K562 (cell line): ENCODE results near the gene CDHR2.

Experiments used
- EZH2 ChIP-seq: IDR thresholded peaks from 2 replicates; pipeline ENCODE4 v1.6.1; 2012; ENCODE audit warnings: low read depth, mild to moderate bottlenecking, inconsistent platforms, low read length, borderline replicate concordance
- FOXA3 ChIP-seq, 2 experiments: fragments of 450-650 bp in 1 of 2; sonication (generic) in 1 of 2; formaldehyde crosslinking; IDR thresholded peaks in 1 of 2; conservative IDR thresholded peaks in 1 of 2; 2 replicates each; pipeline versions ENCODE4 v1.4.0 to v1.8.0; 2020 to 2022; ENCODE audit warnings: mild to moderate bottlenecking in 2 of 2, missing genetic modification reagents in 1 of 2
- NFXL1 ChIP-seq: fragments of 450-650 bp; formaldehyde crosslinking; IDR thresholded peaks from 2 replicates; pipeline ENCODE4 v1.4.0; 2021; ENCODE audit warnings: mild to moderate bottlenecking
- POLR2AphosphoS5 ChIP-seq: IDR thresholded peaks from 2 replicates; pipeline ENCODE4 v1.6.1; 2011; ENCODE audit warnings: mild to moderate bottlenecking, low read depth, low read length, moderate library complexity; ENCODE audit not compliant: control insufficient read depth, insufficient read depth
- RAD21 ChIP-seq, 2 experiments: fragments of 250-450 bp in 1 of 2; fragments of 450-650 bp in 1 of 2; sonication (Bioruptor Pico) in 1 of 2; formaldehyde crosslinking in 1 of 2; IDR thresholded peaks in 1 of 2; conservative IDR thresholded peaks in 1 of 2; 2 replicates each; pipeline versions ENCODE4 v1.4.0 to v1.8.0; 2020 to 2022; ENCODE audit warnings: mild to moderate bottlenecking in 2 of 2, moderate library complexity in 1 of 2
- SIN3A ChIP-seq, 2 experiments: fragments of 150-350 bp in 1 of 2; IDR thresholded peaks; 2 replicates each; pipeline ENCODE4 v1.6.1; 2011 to 2016; ENCODE audit warnings: borderline replicate concordance in 2 of 2, low read depth in 2 of 2, low read length in 2 of 2, mild to moderate bottlenecking in 2 of 2, moderate library complexity in 2 of 2; ENCODE audit not compliant: control insufficient read depth in 1 of 2
- SMARCA4 ChIP-seq: fragments of 450-650 bp; IDR thresholded peaks from 2 replicates; pipeline ENCODE4 v1.6.1; 2016
- ZZZ3 ChIP-seq: fragments of 450-650 bp; IDR thresholded peaks from 2 replicates; pipeline ENCODE4 v1.6.1; 2016; ENCODE audit warnings: antibody characterized with exemption, mild to moderate bottlenecking, moderate library complexity

- no peak for TF ChIP-seq RAD21 (CRISPR knock-in tag; conservative IDR thresholded peaks at IDR 0.05 in 1 of 2, IDR thresholded peaks at IDR 0.05 in 1 of 2)
- TF ChIP-seq SIN3A (IDR thresholded peaks at IDR 0.05; ENCODE audit: borderline replicate concordance in 2 of 2, control insufficient read depth in 1 of 2, low read depth in 2 of 2, low read length in 2 of 2): no peak
- TF ChIP-seq ZZZ3: no peak
- TF ChIP-seq POLR2AphosphoS5: no peak
- TF ChIP-seq FOXA3 (CRISPR knock-in tag; conservative IDR thresholded peaks at IDR 0.05 in 1 of 2, IDR thresholded peaks at IDR 0.05 in 1 of 2): no peak
- TF ChIP-seq SMARCA4: no peak
- no peak for TF ChIP-seq EZH2
- no peak for TF ChIP-seq NFXL1 (CRISPR knock-in tag)
These were observed 33.7 kb upstream of the CDHR2 start for GRCh38 chr5:176515396-176515795.
